A549 (cell line): ENCODE data around the gene PIP5K1A. TPM values are rescaled to one million over a fixed set of nuclear protein-coding genes. Genes with fewer than 3 reads are reported as not detected.

Source experiments
- ATAC-seq, 2 experiments: fragments of 200-7000 bp in 1 of 2; fragments of >200 bp in 1 of 2; cut with Nextera tagmentation in 1 of 2; cut with Tn5 transposase in 1 of 2; 3 replicates each; pipeline versions ENCODE4 v1.8.0 to v1.9.1; 2018 to 2020; ENCODE audit warnings: mild to moderate bottlenecking in 1 of 2, moderate library complexity in 1 of 2
- CTCF ChIA-PET: fragments of 300-600 bp; sonication (Branson Sonifier 250); formaldehyde crosslinking; extraction: SDS; loops from one replicate; lab custom pipeline; 2021; ENCODE audit warnings: antibody characterized with exemption, inconsistent platforms; lab: Yijun Ruan, JAX
- POLR2A ChIA-PET: fragments of 350-600 bp; formaldehyde crosslinking; extraction: SDS; loops from one replicate; lab custom pipeline; 2021; ENCODE audit warnings: antibody characterized with exemption, inconsistent platforms; lab: Yijun Ruan, JAX
- DNase-seq, 2 experiments: peaks; one replicate each; pipeline versions ENCODE4 v3.0.0 to v3.0.0-alpha.2; 2011 to 2016; ENCODE audit warnings: low read depth in 1 of 2, low spot score in 1 of 2
- FAIRE-seq: peaks from 2 replicates; lab custom pipeline; 2011; peaks lifted over from hg19 to GRCh38; lab: Jason Lieb, UNC
- H3K27ac ChIP-seq, 2 experiments: fragments of >200 bp; sonication (Bioruptor Twin); formaldehyde crosslinking; 3 replicates each; pipeline ENCODE4 v1.5.1; 2016 to 2017
- H3K4me1 ChIP-seq: fragments of >200 bp; sonication (Bioruptor Twin); formaldehyde crosslinking; 3 replicates; pipeline ENCODE4 v1.6.1; 2016
- H3K4me2 ChIP-seq: fragments of >200 bp; sonication (Bioruptor Twin); formaldehyde crosslinking; 3 replicates; pipeline ENCODE4 v1.6.1; 2016
- H3K4me3 ChIP-seq: fragments of >200 bp; sonication (Bioruptor Twin); formaldehyde crosslinking; 3 replicates; pipeline ENCODE4 v1.5.1; 2016
- H3K9me3 ChIP-seq: fragments of >200 bp; sonication (Bioruptor Twin); formaldehyde crosslinking; 3 replicates; pipeline ENCODE4 v1.6.1; 2016
- BCL3 ChIP-seq: fragments of >200 bp; sonication (Bioruptor Twin); formaldehyde crosslinking; IDR thresholded peaks from 3 replicates; pipeline ENCODE4 v1.6.1; 2016
- BHLHE40 ChIP-seq: IDR thresholded peaks from 2 replicates; pipeline ENCODE4 v1.6.1; 2012; ENCODE audit warnings: low read depth, low read length, inconsistent platforms
- CHD2 ChIP-seq: fragments of 150-350 bp; IDR thresholded peaks from 2 replicates; pipeline ENCODE4 v1.6.1; 2014; ENCODE audit warnings: low read length; ENCODE audit not compliant: partially characterized antibody
- E2F6 ChIP-seq: IDR thresholded peaks from 2 replicates; pipeline ENCODE4 v1.6.1; 2012; ENCODE audit warnings: low read depth, borderline replicate concordance
- FOSL2 ChIP-seq, 2 experiments: fragments of 450-650 bp in 1 of 2; fragments of >200 bp in 1 of 2; sonication (Bioruptor Twin) in 1 of 2; formaldehyde crosslinking; IDR thresholded peaks; 2 replicates each; pipeline versions ENCODE4 v1.5.0 to v1.6.1; 2016 to 2020; ENCODE audit warnings: mild to moderate bottlenecking in 1 of 2, moderate library complexity in 1 of 2
- HDAC2 ChIP-seq: fragments of 200-600 bp; sonication (generic); IDR thresholded peaks from 2 replicates; pipeline ENCODE4 v1.6.1; 2016
- JUN ChIP-seq, 2 experiments: fragments of >200 bp; sonication (Bioruptor Twin); formaldehyde crosslinking; IDR thresholded peaks; 2 replicates in 1 of 2; 3 replicates in 1 of 2; pipeline ENCODE4 v1.6.1; 2016 to 2017
- KDM1A ChIP-seq: fragments of 200-600 bp; sonication (generic); IDR thresholded peaks from 2 replicates; pipeline ENCODE4 v1.6.1; 2016; ENCODE audit warnings: low read depth, mild to moderate bottlenecking
- MAFK ChIP-seq: fragments of 450-650 bp; IDR thresholded peaks from 2 replicates; pipeline ENCODE4 v1.6.1; 2014; ENCODE audit not compliant: partially characterized antibody
- MAX ChIP-seq: IDR thresholded peaks from 2 replicates; pipeline ENCODE4 v1.6.1; 2012
- MAZ ChIP-seq: fragments of 150-350 bp; IDR thresholded peaks from 2 replicates; pipeline ENCODE4 v1.6.1; 2014; ENCODE audit warnings: antibody characterized with exemption, low read depth, low read length, borderline replicate concordance
- MYC ChIP-seq: IDR thresholded peaks from 2 replicates; pipeline ENCODE4 v1.6.1; 2012; ENCODE audit warnings: mild to moderate bottlenecking, inconsistent platforms, low read length, improper control_type of control experiment, borderline replicate concordance
- NPAS2 ChIP-seq: fragments of 250-450 bp; sonication (Bioruptor Pico); IDR thresholded peaks from 2 replicates; pipeline ENCODE4 v1.8.0; 2022; ENCODE audit warnings: mild to moderate bottlenecking, moderate library complexity, borderline replicate concordance
- RARB ChIP-seq: fragments of 250-450 bp; sonication (Bioruptor Pico); IDR thresholded peaks from 2 replicates; pipeline ENCODE4 v1.8.0; 2021; ENCODE audit warnings: mild to moderate bottlenecking, moderate library complexity
- REST ChIP-seq: fragments of 200-600 bp; sonication (generic); IDR thresholded peaks from 2 replicates; pipeline ENCODE4 v1.6.1; 2016; ENCODE audit warnings: antibody characterized with exemption, mild to moderate bottlenecking, moderate library complexity
- RNF2 ChIP-seq: fragments of 200-600 bp; sonication (generic); IDR thresholded peaks from 2 replicates; pipeline ENCODE4 v1.6.1; 2016; ENCODE audit warnings: low read depth, mild to moderate bottlenecking, antibody characterized with exemption, moderate library complexity, borderline replicate concordance
- TP53 ChIP-seq: fragments of 250-450 bp; sonication (Bioruptor Pico); IDR thresholded peaks from 2 replicates; pipeline ENCODE4 v1.5.0; 2021; ENCODE audit warnings: mild to moderate bottlenecking, moderate library complexity
- ZNF302 ChIP-seq: fragments of 250-450 bp; sonication (Bioruptor Pico); IDR thresholded peaks from 2 replicates; pipeline ENCODE4 v1.9.0; 2021; ENCODE audit warnings: inconsistent platforms, mild to moderate bottlenecking, moderate library complexity
- WGBS: methylation state at CpG from one replicate; pipeline ENCODE4 v1.1.6; 2017; ENCODE audit errors: missing lambda C conversion rate; 5-methylcytosine and 5-hydroxymethylcytosine counted together
- polyA plus RNA-seq, 4 experiments: library from polyadenylated mRNA; depleted of rRNA in 3 of 4; stranded (reverse); fragments of >200 nt; fragmentation: RNase III in 1 of 4; extraction: RNeasy Plus Mini Kit Qiagen cat#74134 plus additional on column Dnase treatment in 1 of 4; gene quantifications; 2 replicates in 3 of 4; 3 replicates in 1 of 4; pipeline ENCODE4 v1.2.3, GENCODE V29; 2011 to 2017

The PIP5K1A gene
- polyA plus RNA-seq, 2 of the 4 experiments (the other 2 are of a cell fraction): 50.0 to 129 TPM

GRCh38 chr1:151235235-151235634 lies 36.9 kb downstream of the PIP5K1A start:
- H3K4me3 ChIP-seq: no peak overlapping the region
- 95% methylated on average over 6 of the region's 6 CpGs for WGBS
- CTCF ChIA-PET: interaction anchor here (0.7 to 4.5 kb wide), 3 partner anchors 16 to 601 kb away, joined by 3 to 27 read pairs (median 4); no protein-coding TSS in a partner anchor
- H3K27ac ChIP-seq: no peak overlapping the region; a peak in 1 of 6 replicates
- FAIRE-seq (no peak), DNase-seq (no peak)
- H3K9me3 ChIP-seq: no peaks in the 10 kb centered on the region
- H3K4me1 ChIP-seq: 0 out of 3 replicates have a peak, but pooled peaks cover 8% of the 10 kb centered on the region
- H3K4me2 ChIP-seq: no peak overlapping the region
- POLR2A ChIA-PET: no interaction called here
- TF ChIP-seq BHLHE40 (no peak), JUN (IDR thresholded peaks at IDR 0.05) (no peak), ZNF302 (no peak), TP53 (CRISPR knock-in tag) (no peak), MAZ (no peak), MYC (no peak), BCL3 (no peak), RNF2 (no peak), KDM1A (no peak), CHD2 (no peak), RARB (CRISPR knock-in tag) (no peak), NPAS2 (CRISPR knock-in tag) (no peak), HDAC2 (no peak), REST (no peak), FOSL2 (IDR thresholded peaks at IDR 0.05) (no peak), FOSL2 (CRISPR knock-in tag; IDR thresholded peaks at IDR 0.05) (no peak), E2F6 (no peak)
- TF ChIP-seq, all 56 proteins: peak for 0
- ATAC-seq: no peak

GRCh38 chr1:151237678-151238466 lies 39.5 kb downstream of the PIP5K1A start:
- no peak for ATAC-seq

More at GRCh38 chr1:151237678-151238466, 39.5 kb downstream of the PIP5K1A start:
- ChIA-PET POLR2A (no interaction called here), CTCF (interaction anchor here (1.0 to 2.6 kb wide), 5 partner anchors 12 to 52 kb away, joined by 3 to 12 read pairs (median 3); partner anchors contain the start of gene PSMD4)
- H3K27ac ChIP-seq: peak overlapping the region; percentile 1 to 31; a peak in 2 of 6 replicates
- FAIRE-seq (no peak), DNase-seq (no peak)
- H3K4me3 ChIP-seq: no peak overlapping the region
- H3K4me1 ChIP-seq: 0 out of 3 replicates have a peak, but pooled peaks cover 8% of the 10 kb centered on the region
- H3K9me3 ChIP-seq: no peaks in the 10 kb centered on the region
- H3K4me2 ChIP-seq: 0 out of 3 replicates have a peak overlapping the region, but pooled peaks have one; percentile 3
- WGBS: 84% methylated on average over 4 of the region's 4 CpGs
- peak; percentile 87 for TF ChIP-seq MAFK
- no peak for TF ChIP-seq MAX
